Stomach (tissue), 9 donors: ENCODE measurements around the gene DDX46. TPM values are rescaled to one million over a fixed set of nuclear protein-coding genes. Genes with fewer than 3 reads are reported as not detected.

Experiments used
- DNase-seq, 2 donors: peaks; one replicate each; pipeline versions ENCODE4 v3.0.0 to v3.0.0-alpha.2; 2013 to 2019
- H3K27ac ChIP-seq, 5 donors: fragments of 200-600 bp in 4 of 5; sonication (generic) in 4 of 5; one replicate each; pipeline ENCODE4 v1.5.1; 2013 to 2019; ENCODE audit warnings: mild to moderate bottlenecking in 1 of 5, moderate library complexity in 1 of 5
- H3K27me3 ChIP-seq, 3 donors: fragments of 200-600 bp; sonication (generic); one replicate each; pipeline ENCODE4 v1.5.1; 2017 to 2019; ENCODE audit warnings: mixed run types in 1 of 3
- H3K36me3 ChIP-seq, 4 donors: fragments of 200-600 bp; sonication (generic); 1 replicate in 3 of 4; 2 replicates in 1 of 4; pipeline ENCODE4 v1.5.1; 2016 to 2019
- H3K4me1 ChIP-seq, 4 donors: fragments of 200-600 bp; sonication (generic); one replicate each; pipeline ENCODE4 v1.5.1; 2016 to 2019
- H3K4me3 ChIP-seq, 4 donors: fragments of 200-600 bp; sonication (generic) in 3 of 4; one replicate each; pipeline ENCODE4 v1.5.1; 2016 to 2019; ENCODE audit warnings: mild to moderate bottlenecking in 1 of 4
- H3K9me3 ChIP-seq, 4 donors: fragments of 200-600 bp; sonication (generic); one replicate each; pipeline ENCODE4 v1.5.1; 2016 to 2019
- CTCF ChIP-seq, 7 experiments: fragments of 450-650 bp in 4 of 7; fragments of 200-600 bp in 3 of 7; sonication (generic) in 3 of 7; IDR thresholded peaks; one replicate each; pipeline ENCODE4 v1.5.1; 2016 to 2019; ENCODE audit warnings: antibody characterized with exemption in 7 of 7, control low read depth in 2 of 7, mild to moderate bottlenecking in 1 of 7
- EP300 ChIP-seq: sonication (generic); formaldehyde crosslinking; IDR thresholded peaks from one replicate; pipeline ENCODE4 v1.6.1; 2017; ENCODE audit warnings: antibody characterized with exemption
- POLR2A ChIP-seq, 4 donors: fragments of 450-650 bp; IDR thresholded peaks; one replicate each; pipeline ENCODE4 v1.6.1; 2016; ENCODE audit warnings: antibody characterized with exemption in 4 of 4, control low read depth in 2 of 4, mild to moderate bottlenecking in 1 of 4, moderate library complexity in 1 of 4
- POLR2AphosphoS5 ChIP-seq, 3 donors: sonication (generic); formaldehyde crosslinking; IDR thresholded peaks; one replicate each; pipeline ENCODE4 v1.6.1; 2016; ENCODE audit warnings: antibody characterized with exemption in 3 of 3
- WGBS, 5 donors: extraction: QIAGEN DNeasy Blood & Tissue Kit in 3 of 5; methylation state at CpG; one replicate each; pipeline versions ENCODE4 v1.1.5 to v1.1.7; 2013 to 2018; 5-methylcytosine and 5-hydroxymethylcytosine counted together
- intact Hi-C: fragments of 100-400 bp; cut with DNase I; formaldehyde crosslinking; loops from one replicate; pipeline ENCODE4 v1.15.1; 2023; ENCODE audit warnings: low total_unique reads
- polyA plus RNA-seq, 3 donors: library from polyadenylated mRNA; stranded (reverse); fragments of 200-250 nt; gene quantifications; one replicate each; pipeline ENCODE4 v1.2.3, GENCODE V29; 2013
- total RNA-seq, 5 donors: library from RNA; depleted of rRNA; stranded (reverse); fragments of >200 nt; gene quantifications; one replicate each; pipeline versions ENCODE4 v1.1.0 to v1.2.3, GENCODE V29; 2014 to 2016
- donor health status: healthy with polysubstance abuse.
- donor health status: Bipolar disorder and iron deficiency.
- donor health status: healthy.

DDX46 gene
- total and polyA plus RNA-seq, 8 donors: 10.0 to 64.6 (median 32.7) TPM

GRCh38 chr5:134824681-134825080, 66.1 kb downstream of the DDX46 start:
- H3K36me3 ChIP-seq: peaks cover 35 to 99% (median 93%) of the 10 kb centered on the region in 4 donors
- H3K4me1 ChIP-seq: no peaks in the 10 kb centered on the region
- no peaks in the 10 kb centered on the region for H3K9me3 ChIP-seq
- 94 to 98% (median 97%) methylated on average over 1 of the region's 1 CpG for WGBS, 5 donors
- no peak overlapping the region for H3K4me3 ChIP-seq
- TF ChIP-seq EP300: no peak
- H3K27ac ChIP-seq: no peak overlapping the region
- intact Hi-C loops: no loop called here
- no peak for DNase-seq
- no peaks in the 10 kb centered on the region for H3K27me3 ChIP-seq

- peaks cover 29 to 95% (median 91%) of the 10 kb centered on the region in 4 donors for H3K36me3 ChIP-seq
- WGBS, 5 donors: 86 to 94% (median 89%) methylated on average over 7 of the region's 7 CpGs
Measured at GRCh38 chr5:134825212-134825611, 66.6 kb downstream of the DDX46 start.

GRCh38 chr5:134833340-134834032, 74.9 kb downstream of the DDX46 start:
- Histone ChIP-seq H3K27me3 (no peaks in the 10 kb centered on the region), H3K4me3 (no peak overlapping the region), H3K4me1 (peaks cover 0 to 13% (median 8%) of the 10 kb centered on the region in 4 donors), H3K9me3 (no peaks in the 10 kb centered on the region), H3K36me3 (peaks cover 21 to 74% (median 59%) of the 10 kb centered on the region in 4 donors), H3K27ac (no peak overlapping the region)
- TF ChIP-seq POLR2A (IDR thresholded peaks at IDR 0.05) (no peak), POLR2AphosphoS5 (IDR thresholded peaks at IDR 0.05) (no peak), CTCF (IDR thresholded peaks at IDR 0.05) (no peak), EP300 (no peak)
- DNase-seq: peak in 1 of 2 donors; percentile 21
- WGBS, 5 donors: 61 to 78% (median 65%) methylated on average over 3 of the region's 3 CpGs
- intact Hi-C loops: no loop called here

More at GRCh38 chr5:134825212-134825611, 66.6 kb downstream of the DDX46 start:
- intact Hi-C loops: no loop called here
- Histone ChIP-seq H3K9me3 (no peaks in the 10 kb centered on the region), H3K4me1 (no peaks in the 10 kb centered on the region), H3K27me3 (no peaks in the 10 kb centered on the region), H3K4me3 (no peak overlapping the region), H3K27ac (no peak overlapping the region)
- no peak for DNase-seq
- no peak for TF ChIP-seq POLR2AphosphoS5 (IDR thresholded peaks at IDR 0.05)
- no peak for TF ChIP-seq EP300
- no peak for TF ChIP-seq POLR2A (IDR thresholded peaks at IDR 0.05)
- no peak for TF ChIP-seq CTCF (IDR thresholded peaks at IDR 0.05)

- Histone ChIP-seq H3K4me1 (peaks cover 0 to 14% (median 8%) of the 10 kb centered on the region in 4 donors), H3K27me3 (no peaks in the 10 kb centered on the region), H3K27ac (no peak overlapping the region), H3K4me3 (no peak overlapping the region), H3K36me3 (peaks cover 17 to 78% (median 60%) of the 10 kb centered on the region in 4 donors), H3K9me3 (no peaks in the 10 kb centered on the region)
- WGBS, 5 donors: 90 to 100% (median 98%) methylated on average over 2 of the region's 2 CpGs
- intact Hi-C loops: no loop called here
- TF ChIP-seq POLR2AphosphoS5 (IDR thresholded peaks at IDR 0.05) (no peak), POLR2A (IDR thresholded peaks at IDR 0.05) (no peak), CTCF (IDR thresholded peaks at IDR 0.05) (no peak)
- DNase-seq: no peak
Measured at GRCh38 chr5:134835623-134836022, 77.0 kb downstream of the DDX46 start.
